T follicular helper cell (primary cell): Measurements from ENCODE around the gene AFAP1.

Source experiments
- DNase-seq: peaks from one replicate; pipeline ENCODE4 v3.0.0-alpha.2; 2020; ENCODE audit warnings: low read depth

The AFAP1 gene

DNA sequence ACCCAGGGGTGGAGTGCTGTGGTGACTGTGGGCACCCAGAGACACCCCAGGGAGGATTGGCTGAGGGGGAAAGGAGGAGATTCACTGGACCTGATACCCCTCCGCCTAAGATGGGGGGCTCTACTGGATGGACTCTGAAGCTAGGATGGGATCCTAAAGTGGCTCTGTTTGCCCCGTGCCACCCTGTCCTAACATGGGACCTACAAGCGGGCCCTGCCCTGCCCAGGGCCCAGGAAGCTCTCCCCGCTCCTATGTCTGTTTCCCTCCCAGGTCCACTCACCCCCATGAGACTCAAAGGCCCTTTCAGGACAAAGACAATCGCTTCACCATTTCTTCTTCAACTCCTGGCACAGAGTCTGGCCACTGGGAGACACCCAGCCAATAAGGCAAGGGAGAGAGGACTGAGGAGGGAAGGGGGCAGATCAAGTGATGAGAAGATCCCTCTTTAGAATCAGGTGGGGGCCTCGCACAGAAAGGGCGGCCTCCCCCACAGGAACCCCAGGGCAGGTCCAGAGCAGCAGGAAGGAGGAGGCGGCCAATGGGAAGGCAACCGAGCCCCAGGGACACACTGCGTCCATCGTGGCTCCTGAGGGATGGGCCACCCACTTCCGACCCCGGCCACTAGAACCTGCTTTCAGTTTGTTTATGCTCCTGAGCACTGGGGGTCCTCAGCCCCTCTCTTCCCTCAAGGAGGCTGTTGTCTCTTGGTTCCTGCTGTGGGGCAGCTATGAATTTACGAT is 155.4 kb downstream of the AFAP1 start:
- DNase-seq, result no peak

DNA sequence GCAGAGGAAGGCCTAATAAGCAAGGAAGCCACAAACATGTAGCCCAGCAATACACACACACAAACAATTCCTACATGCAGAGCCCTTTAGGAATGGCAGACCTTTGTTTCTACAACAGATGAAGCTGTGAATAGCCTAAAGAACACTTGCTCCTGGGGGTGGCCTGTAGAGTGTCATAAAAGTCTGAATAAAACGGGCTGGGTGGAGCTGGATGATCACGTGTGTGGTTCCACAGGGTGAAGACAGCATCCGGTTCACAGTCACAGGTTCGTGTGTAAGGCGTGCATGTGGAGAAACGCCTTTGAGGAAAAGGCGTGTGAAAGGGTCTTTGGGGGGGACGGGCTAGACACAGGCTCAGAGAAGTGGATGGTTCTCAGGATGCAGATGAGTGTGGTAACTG is 156.1 kb downstream of the AFAP1 start:
- no peak for DNase-seq

DNA sequence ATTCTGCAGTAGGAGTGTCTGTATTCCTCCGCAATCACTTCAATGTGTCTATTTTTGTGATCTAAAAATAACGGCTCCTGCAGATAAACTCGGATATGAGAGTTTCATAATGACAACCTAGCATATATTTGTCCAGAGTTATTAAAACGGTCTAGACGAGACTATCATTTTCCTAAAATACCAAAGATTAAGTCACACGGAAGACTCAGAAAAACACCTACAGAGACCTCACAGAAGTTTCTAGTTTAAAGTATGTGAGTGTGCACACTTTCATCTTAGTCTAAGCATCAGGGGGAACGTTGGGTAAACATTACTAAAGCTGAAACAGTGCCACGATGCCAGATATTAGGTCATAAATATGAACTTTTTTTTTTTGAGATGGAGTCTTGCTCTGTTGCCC is 156.9 kb downstream of the AFAP1 start:
- DNase-seq, result no peak

DNA sequence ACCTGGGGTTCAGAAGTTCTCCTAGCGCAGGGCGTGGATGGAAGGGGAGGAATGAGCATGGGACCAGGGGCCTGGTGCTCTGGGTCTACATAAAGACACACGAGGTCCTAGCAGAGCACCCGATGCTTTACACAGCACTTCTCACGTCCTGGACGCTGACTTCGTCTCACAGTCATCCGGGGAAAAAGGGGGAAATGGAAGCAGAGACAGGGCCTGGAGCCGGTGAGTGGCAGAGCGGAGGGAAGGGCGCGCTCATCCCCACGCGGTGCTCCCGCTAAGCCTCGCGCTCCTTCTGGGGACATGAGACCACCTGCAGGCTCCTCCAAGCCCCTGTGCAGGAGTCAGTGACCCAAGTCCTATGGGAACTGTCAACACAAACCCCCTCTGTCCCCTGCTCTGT is 157.7 kb downstream of the AFAP1 start:
- DNase-seq, result no peak

DNA sequence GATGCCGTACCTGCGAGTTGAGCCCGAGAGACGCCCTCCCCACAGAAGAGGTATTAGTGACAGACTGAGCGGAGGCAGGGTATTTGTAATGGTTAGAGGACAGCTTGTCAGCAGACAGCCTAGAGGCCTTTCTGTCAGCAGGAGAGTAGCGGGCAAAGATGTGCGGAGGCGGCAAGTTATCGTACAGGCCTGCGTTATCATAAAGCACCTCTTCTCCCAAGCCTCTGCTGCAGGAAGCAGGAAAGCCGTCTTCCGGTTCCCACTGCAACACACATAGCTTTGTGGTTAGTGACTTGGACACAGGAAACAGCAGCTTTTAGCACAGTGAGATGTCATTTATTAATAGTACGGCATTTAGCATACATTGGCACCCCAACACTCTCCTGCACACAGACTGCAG is 158.3 kb downstream of the AFAP1 start:
- DNase-seq, result no peak

DNA sequence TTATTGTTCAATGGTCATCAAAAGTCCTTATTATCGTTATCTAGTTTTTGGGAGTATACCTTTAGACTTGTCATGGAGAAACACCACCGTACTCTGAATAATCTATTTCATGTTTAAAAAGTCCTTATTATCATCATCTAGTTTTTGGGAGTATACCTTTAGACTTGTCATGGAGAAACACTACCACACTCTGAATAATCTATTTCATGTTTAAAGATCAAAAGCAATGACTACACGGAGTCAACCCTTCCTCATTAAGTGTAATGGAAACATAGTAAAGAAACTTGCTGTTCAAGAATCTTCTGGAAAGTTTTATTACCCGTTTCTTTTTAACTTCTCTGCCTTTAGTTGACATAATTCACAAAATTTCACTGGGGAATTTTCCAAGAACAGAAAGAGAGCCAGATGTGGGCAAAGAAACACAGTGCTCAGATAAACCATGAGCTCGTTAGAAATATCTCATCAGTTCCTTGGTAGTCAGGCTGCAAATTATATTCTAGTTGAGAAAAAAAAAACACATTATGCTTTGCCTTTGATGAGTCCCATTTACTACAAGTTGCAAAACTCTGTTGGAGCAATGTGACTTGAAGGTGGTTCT is 158.8 kb downstream of the AFAP1 start:
- no peak for DNase-seq

DNA sequence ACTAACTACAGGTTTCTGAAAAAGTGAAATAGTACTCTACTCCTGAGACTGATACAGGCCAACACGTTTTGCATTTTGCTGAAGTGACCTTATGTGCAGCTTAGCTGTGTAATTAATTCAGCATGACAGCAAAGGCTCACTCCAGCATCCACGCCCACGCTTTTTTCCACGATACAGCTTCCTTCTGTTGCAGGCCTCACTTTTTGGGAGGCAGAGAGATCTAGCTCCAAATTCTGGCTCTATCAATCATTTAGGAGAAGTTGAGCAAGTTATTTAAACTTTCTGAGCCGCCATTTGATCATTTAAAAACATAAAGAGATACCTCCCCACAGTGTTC is 160.3 kb downstream of the AFAP1 start:
- DNase-seq, result no peak

DNA sequence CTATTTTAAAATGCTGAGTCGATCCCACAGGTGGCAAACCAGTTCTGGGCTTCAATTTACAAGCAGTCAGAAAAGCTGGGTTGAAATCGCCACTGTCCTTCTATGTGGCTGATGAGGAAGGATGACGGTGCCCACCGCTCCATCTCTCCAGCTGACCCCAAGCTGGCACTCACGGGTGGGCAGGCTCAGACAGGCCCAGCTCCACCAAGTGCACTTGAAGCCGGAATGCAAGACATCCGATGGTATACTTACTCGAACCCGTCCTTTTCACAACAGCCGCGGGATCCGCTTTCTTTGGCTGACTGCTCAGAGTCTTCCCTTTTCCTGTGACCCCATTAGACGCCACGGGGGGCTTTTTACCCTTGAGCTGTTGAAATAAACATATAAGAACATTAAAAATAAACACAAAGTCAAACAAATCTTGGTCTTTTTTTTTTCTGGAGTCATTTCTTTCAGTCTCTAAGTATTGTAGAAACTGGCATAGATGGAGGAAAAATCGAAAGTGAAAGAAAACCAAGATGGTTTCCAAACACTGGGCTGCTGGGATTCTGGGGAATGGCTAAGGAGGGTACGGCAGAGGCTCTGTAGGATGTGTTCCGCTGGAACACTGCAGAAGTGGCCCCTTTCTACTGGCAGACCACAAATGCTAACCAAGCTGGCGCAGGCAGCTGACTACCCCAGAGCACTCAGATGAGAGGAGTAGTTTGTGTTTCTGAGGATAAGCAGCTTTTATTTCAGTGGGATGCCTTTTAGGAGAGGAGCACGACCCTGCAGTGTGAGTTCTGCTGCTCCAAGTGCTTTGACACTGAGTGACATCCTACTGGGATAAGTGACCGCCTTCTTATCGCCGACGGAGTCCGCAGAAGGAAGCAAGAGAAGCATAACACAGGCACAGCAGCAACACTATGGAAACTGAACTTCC is 160.9 kb downstream of the AFAP1 start:
- DNase-seq, result no peak

DNA sequence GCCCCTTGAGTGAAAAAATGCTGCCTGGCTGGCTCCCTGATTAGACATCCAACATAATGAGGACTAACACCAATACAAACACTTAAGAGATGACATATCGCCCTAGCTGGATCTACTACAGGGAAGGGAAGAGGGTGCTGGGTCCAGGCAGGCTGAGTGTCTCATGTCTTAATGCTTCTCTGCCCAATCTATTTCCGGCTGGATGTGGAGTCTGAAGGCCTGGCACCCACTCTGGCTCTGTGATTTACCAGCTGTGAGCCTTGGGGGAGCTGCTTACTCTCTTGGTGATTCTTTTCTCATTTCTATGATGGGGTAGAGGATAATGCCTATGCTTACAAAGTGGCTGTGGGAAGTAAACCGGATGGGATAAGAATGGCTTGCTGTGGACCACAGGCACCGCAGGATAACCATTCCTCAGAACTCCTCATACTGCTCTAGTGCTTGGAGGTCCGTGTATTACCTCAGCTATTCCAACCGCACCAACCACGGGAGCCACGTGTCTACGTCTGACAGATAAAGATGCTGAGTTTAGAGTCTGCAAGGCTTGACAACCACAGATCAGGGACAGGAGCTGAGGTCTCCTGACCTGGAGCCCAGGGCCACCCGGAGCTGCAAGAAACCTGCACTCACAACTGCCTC is 161.7 kb downstream of the AFAP1 start:
- no peak for DNase-seq

DNA sequence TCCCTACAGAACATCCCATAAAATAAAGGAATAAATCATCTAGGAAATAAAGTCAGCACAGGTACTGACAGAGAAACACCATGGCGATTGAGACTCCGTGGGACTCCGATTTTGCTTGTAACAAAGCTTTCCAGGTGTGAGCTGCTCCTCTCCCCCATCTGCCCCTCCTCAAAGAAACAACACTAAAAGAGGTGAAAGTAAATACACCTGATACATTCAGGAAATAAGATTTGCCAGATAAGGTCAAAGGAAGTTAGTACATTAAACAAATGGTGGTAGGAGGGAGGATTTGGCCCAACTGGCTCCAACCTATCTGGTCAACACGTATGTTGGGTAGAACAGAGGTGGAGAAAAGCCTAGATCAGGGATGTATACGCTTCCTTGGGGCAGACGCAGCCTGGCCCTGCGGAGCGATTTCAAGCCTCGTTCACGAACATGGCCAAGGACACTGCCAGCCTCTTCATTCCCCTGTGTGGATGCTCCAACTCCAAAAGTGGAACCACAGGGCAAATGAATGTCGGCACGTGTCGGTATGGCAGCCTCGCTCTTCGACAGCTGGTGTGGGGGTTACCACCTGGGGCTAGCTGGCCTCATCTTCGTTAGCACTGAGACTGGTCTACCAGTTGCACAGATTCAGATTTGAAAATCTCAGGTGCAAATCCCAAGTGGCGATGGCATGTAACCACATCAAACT is 162.5 kb downstream of the AFAP1 start:
- no peak for DNase-seq

DNA sequence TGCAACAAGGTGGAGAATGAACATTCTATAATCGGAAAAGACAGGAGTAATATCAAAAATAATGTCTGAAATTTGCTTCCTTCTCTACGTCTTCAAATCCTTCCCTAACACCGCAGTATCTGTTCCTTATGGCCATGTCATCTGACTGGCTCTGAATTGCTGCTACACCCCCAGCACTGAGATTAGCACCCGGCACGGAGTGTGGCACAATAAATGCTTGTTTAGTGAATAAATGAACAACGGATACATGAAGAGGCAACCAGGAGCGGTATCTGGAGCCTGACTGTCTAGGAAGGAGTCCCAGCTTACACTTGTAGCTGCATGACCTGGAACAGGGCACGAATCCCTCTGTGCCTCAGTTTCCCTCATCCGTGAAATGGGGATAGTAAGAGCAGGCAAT is 164.3 kb downstream of the AFAP1 start:
- no peak for DNase-seq

DNA sequence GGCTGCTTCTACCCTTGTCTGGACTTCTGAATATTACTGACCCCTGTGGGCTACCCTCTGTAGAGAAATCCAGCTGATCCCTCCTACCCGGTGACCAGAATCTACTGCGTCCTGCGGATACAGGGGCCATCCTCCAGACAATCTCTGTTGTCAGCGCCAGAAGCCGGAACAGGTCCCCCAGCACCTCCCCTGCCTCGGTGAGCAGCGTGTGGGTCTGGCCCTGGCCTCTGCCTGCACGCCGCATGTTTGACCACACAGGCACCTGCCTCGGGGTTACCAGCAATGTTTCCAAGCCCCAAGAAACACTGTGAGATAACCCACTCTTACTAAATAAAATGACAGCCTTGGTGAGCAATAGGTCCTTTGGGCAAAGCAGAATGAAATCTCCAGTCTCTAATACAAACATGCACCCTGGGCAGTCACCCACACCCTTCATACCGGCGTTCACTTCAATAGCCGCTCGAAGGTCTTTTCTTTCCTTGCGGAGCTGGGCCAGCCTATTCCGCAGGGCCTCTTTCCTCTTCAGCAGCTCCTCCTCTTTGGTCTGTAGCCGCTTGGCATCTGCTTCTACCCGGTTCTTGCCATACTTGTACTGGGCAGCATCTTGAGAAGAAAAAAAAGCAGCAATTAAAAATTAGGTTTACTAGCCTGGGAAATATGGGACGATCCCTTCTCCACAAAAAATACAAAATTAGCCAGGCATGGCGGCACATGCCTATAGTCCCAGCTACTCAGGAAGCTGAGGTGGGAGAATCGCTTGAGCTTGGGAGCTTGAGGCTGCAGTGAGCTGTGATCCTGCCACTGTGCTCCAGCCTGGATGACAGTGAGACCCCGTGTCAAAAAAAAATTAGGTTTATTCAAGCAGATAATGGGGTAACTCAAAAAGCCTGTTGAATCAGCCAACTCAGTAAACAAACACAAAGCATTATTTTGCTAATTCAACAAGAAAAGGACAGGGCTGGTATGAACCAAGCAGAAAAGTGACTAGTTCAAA is 165.1 kb downstream of the AFAP1 start:
- DNase-seq, result no peak

DNA sequence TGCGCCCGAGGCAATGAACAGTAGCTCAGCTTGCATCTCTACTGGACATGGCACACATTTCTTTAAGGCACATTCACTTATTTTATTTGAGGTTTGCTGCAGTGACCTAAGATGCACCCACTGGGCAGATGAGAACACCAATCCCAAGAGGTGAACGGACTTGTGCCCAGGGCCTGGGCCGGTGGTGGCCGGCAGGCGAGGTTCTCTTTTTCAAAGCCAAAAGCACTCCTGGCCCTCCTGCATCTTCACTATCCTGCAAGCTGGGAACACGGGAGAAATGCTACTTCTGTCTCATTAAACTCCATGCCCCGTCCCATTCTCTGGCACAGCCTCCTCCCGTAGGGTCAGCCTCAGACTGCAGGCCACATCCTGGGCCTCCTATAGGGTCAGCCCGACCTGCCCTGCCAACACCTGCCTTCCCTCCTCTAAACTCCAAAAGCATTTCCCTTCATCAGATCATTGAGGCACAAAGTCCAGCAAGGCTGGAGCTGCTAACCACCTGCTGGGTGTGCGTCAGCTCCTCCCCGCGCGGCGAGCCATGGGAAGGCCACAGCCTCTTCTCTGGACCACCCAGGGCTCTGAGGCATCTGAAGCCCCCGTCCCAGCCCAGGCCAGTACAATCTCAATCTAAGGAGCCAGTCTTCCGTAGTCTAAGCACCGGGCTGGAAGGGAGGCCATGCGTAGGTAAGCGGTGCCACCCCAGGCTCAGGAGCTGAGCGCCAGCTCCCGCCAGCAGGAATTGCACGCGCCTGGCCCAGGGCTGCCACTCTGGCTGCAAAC is 166.1 kb downstream of the AFAP1 start:
- no peak for DNase-seq

DNA sequence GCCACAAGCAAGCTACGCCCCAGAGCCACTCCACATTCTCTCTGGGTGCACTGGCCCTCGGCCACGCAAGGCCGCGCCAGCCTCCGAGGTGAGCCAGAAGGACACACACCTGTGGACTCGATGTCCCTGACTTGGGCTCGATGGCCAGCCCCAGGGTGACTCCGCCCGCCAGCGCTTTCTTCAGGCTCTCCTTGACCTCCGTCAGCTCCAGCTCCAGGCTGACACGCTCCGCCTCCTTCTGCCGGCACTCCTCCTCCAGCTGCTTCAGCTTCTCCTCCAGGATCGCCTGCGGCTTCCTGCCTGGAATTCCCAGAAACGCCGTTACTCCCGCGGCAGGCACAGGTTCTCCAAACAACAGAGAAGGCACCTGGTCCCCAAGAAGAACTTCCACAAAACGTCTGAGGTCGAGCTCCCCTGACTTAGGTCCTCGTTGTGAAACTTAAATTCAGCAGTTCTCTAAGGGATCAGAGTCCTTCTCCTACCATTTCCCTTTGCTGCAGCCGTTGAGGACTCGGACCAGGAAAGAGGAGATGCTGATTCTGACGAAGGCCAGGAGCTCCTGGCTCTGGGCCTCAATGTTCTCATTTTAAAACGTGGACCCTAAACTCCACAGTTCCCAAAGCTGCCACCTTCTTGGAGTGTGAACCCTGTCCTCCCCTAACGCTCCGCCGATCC is 166.8 kb downstream of the AFAP1 start:
- no peak for DNase-seq

DNA sequence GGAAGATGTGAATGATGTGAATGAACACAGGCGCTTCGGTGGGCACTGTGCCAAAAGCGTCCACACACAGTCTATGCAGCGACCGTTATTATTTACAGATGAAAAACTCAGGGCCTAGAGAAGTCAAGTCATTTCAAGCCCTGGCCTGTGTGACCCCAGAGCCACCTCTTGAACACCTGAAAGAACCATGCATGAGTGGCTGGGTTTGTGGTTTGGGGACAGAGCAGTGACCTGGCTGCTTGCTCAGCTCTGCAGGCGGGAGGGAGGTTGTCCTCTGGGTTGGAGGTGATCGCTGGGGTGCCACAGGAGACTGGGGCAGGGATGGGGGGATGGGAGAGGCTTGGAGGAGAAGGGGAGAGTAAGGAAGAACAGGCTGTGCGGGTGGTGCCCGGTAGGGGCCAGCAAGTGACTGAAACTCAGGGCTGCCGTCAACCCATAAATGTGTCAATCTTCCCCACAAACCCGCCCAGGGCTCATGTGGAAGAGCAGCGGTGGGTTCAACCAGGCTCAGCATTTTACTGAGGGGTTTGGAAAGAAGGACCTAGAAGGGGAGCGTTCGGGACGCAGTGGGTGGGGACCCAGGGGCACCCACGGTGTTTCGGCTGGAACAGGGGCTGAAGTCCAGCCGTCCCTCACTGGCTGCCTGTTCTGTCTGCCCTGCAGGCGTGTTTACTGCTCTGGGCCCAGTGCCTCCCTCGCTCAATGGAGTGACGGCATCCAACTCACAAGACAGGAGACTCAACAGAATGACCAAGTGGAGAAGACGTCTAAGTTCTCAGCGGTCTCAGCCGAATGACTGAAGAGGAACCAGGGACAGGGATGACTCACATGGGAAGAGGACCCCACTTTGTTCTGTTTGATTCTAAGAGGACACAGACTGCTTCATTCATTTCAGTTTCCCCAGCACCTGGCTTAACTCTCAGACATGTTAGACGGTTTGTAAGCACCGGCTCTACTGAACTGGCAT is 167.8 kb downstream of the AFAP1 start:
- DNase-seq, result no peak

DNA sequence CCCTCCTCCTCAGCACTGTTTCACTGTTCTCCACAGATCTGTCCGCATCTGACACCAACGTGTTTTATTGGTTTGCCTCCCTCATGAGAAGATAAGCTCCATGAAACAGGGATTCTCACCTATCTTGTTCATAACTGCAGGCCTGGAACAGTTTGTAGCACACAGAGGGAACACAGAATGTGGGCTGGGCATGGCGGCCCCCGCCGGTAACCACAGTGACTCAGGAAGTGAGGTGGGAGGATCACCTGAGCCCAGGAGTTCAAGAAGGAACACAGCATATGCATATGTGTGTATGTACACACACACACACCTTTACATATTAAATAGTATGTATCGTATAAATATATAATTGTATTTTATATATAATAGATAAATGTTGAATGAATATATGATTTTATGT is 168.6 kb downstream of the AFAP1 start:
- DNase-seq, result no peak

DNA sequence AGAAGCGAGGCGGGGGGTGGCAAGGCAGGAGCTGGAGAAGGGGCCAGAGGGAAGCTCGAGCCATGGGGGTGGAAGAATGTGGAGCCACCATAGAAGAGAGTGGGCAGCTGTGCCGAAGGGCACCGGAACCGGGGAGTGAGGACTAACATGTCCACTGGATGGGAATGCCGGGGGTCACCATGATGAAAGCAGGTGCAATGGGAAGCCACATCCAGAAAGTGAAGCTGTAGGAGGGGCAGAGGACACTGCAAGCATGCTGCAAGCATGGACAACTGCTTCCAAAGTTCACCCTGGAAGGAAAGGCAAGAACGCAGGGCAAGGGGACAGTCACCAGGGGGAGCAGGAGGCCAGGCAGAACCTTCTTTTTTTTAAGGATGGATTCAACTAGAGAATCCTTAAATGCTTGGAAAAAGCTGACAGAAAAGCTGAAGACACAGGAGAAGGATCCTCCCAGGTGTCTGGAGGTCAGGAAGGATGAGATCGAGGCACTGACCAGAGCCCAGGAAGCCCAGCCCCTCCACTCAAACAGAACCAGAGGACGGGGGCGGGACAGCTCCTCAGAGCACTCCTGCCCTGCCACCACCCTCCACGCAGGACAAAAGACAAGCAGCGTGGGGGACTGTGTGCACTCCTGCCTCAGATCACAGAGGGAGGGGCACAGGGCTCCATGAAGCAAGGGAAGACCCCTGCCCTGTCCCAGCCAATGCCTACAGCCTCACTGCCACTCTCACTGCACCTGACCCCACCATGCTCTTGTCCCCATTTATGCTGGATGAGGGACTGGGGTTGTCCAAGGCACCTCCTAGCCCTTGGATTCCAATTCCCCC is 169.2 kb downstream of the AFAP1 start:
- DNase-seq, result no peak
